Measurements from ENCODE around the gene MLPH.
A peak's percentile ranks its signal among the peaks of the same experiment; 100 is the strongest.

The MLPH gene

GRCh38 chr2:237527233-237527632 lies 40.2 kb downstream of the MLPH start:
- DNase-seq: no peak

- no peak for DNase-seq
These were observed 40.7 kb downstream of the MLPH start for GRCh38 chr2:237527766-237528165.

- no peak for DNase-seq
These were observed 42.7 kb downstream of the MLPH start for GRCh38 chr2:237529452-237530402.

- DNase-seq: no peak
These were observed 43.7 kb downstream of the MLPH start for GRCh38 chr2:237530472-237531433.

- no peak for DNase-seq
These were observed 45.1 kb downstream of the MLPH start for GRCh38 chr2:237532160-237532559.

- DNase-seq: peak; percentile 47
These were observed 46.7 kb downstream of the MLPH start for GRCh38 chr2:237533668-237534161.

- no peak for DNase-seq
These were observed 47.3 kb downstream of the MLPH start for GRCh38 chr2:237534380-237534779.

GRCh38 chr2:237535385-237536082 lies 48.5 kb downstream of the MLPH start:
- no peak for DNase-seq

GRCh38 chr2:237536083-237536415 lies 49.0 kb downstream of the MLPH start:
- DNase-seq: no peak

- no peak for DNase-seq
These were observed 49.6 kb downstream of the MLPH start for GRCh38 chr2:237536617-237537016.

GRCh38 chr2:237538001-237538720 lies 51.1 kb downstream of the MLPH start:
- DNase-seq: no peak

GRCh38 chr2:237538901-237539300 lies 51.9 kb downstream of the MLPH start:
- no peak for DNase-seq

GRCh38 chr2:237539681-237540080 lies 52.6 kb downstream of the MLPH start:
- DNase-seq: no peak

- no peak for DNase-seq
These were observed 53.2 kb downstream of the MLPH start for GRCh38 chr2:237540223-237540775.

GRCh38 chr2:237540823-237541222 lies 53.8 kb downstream of the MLPH start:
- DNase-seq: peak; percentile 30

GRCh38 chr2:237541243-237541642 lies 54.2 kb downstream of the MLPH start:
- DNase-seq: no peak

GRCh38 chr2:237542001-237542704 lies 55.1 kb downstream of the MLPH start:
- DNase-seq: no peak

- DNase-seq: no peak
These were observed 59.2 kb downstream of the MLPH start for GRCh38 chr2:237546040-237546875.

GRCh38 chr2:237546876-237547395 lies 59.9 kb downstream of the MLPH start:
- DNase-seq: no peak

GRCh38 chr2:237547841-237548416 lies 60.9 kb downstream of the MLPH start:
- DNase-seq: no peak
